Measurements from ENCODE around the gene EPHA2.
A peak's percentile ranks its signal among the peaks of the same experiment; 100 is the strongest.
"Not testable (repeated sequence)": the region's sequence is repeated elsewhere in the genome, so short reads cannot be mapped to it uniquely, and the experiment has no call there.

Gene EPHA2

GRCh38 chr1:16183765-16184556 lies 28.1 kb upstream of the EPHA2 start:
- FAIRE-seq, result no peak

DNA sequence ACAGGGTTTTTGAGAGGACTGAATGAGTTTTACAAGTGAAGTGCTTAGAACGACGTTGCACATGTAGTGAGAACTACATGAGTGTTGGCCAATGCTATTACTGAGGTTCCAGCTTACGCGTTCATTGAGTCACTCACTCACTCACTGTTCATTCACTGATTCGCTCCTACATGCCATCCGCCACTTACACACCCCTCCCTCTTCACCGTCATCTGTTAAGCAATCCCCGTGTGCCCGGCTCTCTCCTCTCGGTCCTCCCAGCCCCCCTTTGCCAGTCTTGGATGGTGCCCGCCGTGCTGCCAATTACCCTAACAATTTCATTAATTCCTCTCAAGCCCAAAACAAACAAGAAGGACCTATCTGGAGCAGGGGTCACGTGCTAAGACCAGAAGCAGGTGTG lies 27.3 kb upstream of the EPHA2 start:
- FAIRE-seq, result no peak

GRCh38 chr1:16181887-16182719 lies 26.2 kb upstream of the EPHA2 start:
- no peak for FAIRE-seq

GRCh38 chr1:16180291-16180824 lies 24.5 kb upstream of the EPHA2 start:
- no peak for FAIRE-seq

GRCh38 chr1:16178596-16179497 lies 23.0 kb upstream of the EPHA2 start:
- no peak for FAIRE-seq

DNA sequence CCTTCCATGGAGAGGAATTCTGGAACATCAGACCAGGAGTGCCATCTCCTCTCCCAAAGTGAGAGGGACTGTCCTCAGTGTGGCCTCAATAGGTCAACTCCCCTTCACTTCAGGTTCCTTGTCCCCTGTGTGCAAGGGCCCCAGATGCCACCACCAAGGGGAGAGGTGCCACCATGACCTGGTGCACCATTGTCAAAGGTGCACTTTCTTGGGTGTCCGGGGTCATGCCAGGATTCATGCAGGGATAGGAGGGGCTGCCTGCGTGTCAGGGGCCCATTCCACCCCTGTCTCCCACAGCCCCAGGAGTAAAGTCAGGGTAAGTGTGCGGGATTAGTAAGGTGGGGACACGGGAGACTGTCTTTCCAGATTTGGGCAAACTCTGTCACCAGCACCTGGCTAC lies 21.4 kb upstream of the EPHA2 start:
- FAIRE-seq, result no peak

GRCh38 chr1:16176653-16177052 lies 20.8 kb upstream of the EPHA2 start:
- FAIRE-seq, result no peak

GRCh38 chr1:16175610-16176553 lies 20.0 kb upstream of the EPHA2 start:
- peak; percentile 32 for FAIRE-seq

GRCh38 chr1:16174886-16175598 lies 19.2 kb upstream of the EPHA2 start:
- FAIRE-seq, result no peak

DNA sequence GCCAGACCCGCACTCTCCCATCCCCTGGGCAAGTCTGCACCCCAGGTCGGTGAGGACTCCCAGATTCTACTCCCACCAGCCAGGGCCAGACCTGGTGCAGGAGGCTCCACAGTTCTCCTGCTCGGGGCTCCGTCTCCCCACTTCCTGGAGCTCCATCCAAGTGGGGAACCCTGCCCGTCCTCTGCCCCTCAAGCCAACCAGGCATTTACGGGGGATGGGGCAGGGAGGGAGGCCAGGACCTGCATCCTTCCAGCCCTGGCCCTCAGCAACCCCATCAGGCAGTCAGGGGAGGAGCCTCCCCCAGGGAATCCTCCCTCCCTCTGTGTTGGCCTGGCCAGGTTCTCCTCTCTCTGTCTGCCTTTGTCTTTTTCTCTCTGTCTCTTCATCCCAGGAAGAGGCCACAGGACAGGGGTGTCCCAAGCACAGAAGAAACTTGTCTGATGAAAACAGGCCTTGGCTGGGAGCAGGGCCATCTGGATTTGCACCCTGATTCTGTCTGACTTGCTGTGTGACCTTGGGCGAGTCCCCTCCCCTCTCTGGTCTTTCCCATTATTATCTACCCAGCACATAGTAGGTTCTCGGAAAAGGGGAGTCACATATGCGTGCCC lies 18.5 kb upstream of the EPHA2 start:
- no peak for FAIRE-seq

- FAIRE-seq, result no peak
These were observed 17.8 kb upstream of the EPHA2 start for GRCh38 chr1:16173447-16174260.

- FAIRE-seq, result no peak
These were observed 17.1 kb upstream of the EPHA2 start for GRCh38 chr1:16172964-16173446.

DNA sequence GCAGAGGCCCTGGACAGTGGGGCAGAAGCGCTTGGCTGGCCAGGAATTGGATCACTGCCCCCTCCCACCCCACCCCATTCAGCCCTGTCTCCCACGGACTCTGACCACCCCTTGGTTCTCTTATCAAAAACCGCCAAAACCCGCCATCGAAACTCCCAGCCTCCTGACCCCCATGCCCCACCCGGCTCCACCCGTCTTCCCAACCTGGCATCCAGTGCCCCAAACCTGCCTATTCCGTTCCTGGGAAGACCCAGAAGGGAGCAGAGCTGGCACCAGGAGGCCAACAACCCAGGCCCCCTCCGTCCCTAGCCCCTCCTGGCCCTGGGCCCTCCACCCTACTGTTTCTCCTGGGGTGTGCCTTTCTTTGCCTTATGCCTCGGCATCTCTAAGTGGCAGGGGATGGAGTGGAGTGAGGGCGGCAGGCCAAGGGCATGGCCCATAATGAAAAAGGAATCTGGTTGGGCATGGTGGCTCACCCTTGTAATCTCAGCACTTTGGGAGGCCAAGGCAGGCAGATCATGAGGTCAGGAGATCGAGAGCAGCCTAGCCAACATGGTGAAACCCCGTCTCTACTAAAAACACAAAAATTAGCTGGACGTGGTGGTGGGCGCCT lies 16.5 kb upstream of the EPHA2 start:
- no peak for FAIRE-seq

GRCh38 chr1:16171314-16172151 lies 15.7 kb upstream of the EPHA2 start:
- FAIRE-seq, result no peak

DNA sequence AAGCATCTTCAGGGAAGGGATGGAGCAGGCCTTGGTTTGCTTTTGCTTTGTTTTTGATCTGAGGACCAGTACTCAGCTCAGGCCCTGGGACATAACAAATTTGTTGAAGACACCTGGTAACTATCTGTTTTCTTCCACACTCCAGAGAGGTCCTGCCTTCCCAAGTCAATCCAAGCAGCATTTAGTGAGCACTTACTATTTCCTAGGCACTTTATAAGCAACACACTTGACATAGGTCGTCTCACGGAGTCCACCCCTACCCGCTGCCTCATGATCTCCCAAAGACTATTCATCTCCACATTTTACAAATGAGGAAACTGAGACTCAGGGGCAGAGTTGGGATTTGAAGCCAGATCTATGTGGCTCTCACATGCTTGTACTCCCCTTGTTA lies 14.4 kb upstream of the EPHA2 start:
- FAIRE-seq, result no peak

DNA sequence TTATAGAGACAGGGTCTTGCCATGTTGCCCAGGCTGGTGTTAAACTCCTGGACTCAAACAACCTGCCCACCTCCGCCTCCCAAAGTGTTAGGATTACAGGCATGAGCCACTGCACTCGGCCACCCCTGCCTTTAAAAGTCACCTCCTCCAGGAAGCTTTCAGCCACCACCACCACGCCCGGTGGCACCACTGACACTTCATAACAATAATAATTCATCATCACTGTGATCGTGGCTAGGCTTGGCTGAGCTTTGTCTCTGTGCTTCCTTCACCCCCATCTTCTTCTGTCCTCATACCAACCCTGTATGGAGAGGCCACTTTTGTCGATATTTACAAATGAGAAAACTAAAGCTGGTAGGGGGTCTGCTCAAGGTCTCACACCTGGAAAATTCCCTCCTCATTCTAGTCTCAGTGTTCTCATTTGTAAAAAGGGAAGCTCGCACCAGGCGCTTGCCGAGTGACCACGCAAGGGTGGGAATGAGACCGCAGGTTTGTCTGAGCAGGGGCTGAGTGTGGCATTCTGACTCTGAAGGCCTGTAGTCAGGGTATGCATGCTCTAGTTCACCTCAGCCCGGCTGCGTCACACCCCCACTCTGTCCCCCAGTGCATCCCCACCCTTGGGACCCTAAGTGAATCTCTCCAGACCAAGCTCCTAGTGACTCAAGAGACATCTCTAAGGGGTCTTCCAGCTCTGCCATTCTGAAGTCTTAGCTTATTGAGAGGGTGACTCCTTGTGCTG lies 12.9 kb upstream of the EPHA2 start:
- FAIRE-seq, result no peak

DNA sequence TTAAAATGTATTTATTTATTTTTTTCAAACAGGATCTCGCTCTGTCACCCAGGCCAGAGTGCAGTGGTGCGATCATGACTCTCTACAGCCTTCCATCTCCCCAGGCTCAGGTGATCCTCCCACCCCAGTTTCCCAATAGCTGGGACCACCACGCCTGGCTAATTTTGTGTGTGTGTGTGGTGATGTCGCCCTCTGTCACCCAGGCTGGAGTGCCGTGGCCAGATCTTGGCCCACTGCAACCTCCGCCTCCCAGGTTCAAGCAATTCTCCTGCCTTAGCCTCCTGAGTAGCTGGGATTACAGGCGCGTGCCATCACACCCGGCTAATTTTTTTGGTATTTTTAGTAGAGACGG lies 12.3 kb upstream of the EPHA2 start:
- FAIRE-seq, result not testable (repeated sequence)
